Progenitor cell of endocrine pancreas (in vitro differentiated cells): ENCODE measurements around the gene ZC3H18. TPM values are rescaled to one million over a fixed set of nuclear protein-coding genes. Genes with fewer than 3 reads are reported as not detected.

Source experiments
- DNase-seq: peaks from one replicate; pipeline ENCODE4 v3.0.0; 2021; ENCODE audit warnings: low spot score; ENCODE audit not compliant: unreplicated experiment
- H3K27ac Mint-ChIP-seq: 2 replicates; pipeline ENCODE4 v1.8.0; 2021; ENCODE audit warnings: mild to moderate bottlenecking, moderate library complexity, mixed read lengths
- H3K27me3 Mint-ChIP-seq: 2 replicates; pipeline ENCODE4 v1.8.0; 2021; ENCODE audit warnings: mixed read lengths
- H3K36me3 Mint-ChIP-seq: 2 replicates; pipeline ENCODE4 v1.8.0; 2022; ENCODE audit warnings: mixed read lengths; ENCODE audit not compliant: insufficient read depth
- H3K4me1 Mint-ChIP-seq: 2 replicates; pipeline ENCODE4 v1.8.0; 2021; ENCODE audit warnings: low read depth, mixed read lengths
- H3K4me3 Mint-ChIP-seq: 2 replicates; pipeline ENCODE4 v1.8.0; 2021; ENCODE audit warnings: low read depth, mild to moderate bottlenecking, moderate library complexity, mixed read lengths
- H3K9me3 Mint-ChIP-seq: 2 replicates; pipeline ENCODE4 v1.8.0; 2021; ENCODE audit warnings: low read depth, mixed read lengths
- CTCF ChIP-seq: fragments of 200-600 bp; sonication (generic); IDR thresholded peaks from one replicate; pipeline ENCODE4 v1.5.0; 2021; ENCODE audit warnings: antibody characterized with exemption, mild to moderate bottlenecking; ENCODE audit not compliant: unreplicated experiment
- total RNA-seq: library from RNA; stranded (reverse); gene quantifications from 2 replicates; pipeline ENCODE4 v1.2.1, GENCODE V29; 2021

The ZC3H18 gene
- total RNA-seq, 1 donor from 2014 or later = 70.7 TPM

- H3K4me3 Mint-ChIP-seq = no peak overlapping the region
- no peak for TF ChIP-seq CTCF
- H3K36me3 Mint-ChIP-seq = no peaks in the 10 kb centered on the region
- H3K27ac Mint-ChIP-seq = no peak overlapping the region
- H3K27me3 Mint-ChIP-seq = peaks cover 5% of the 10 kb centered on the region
- H3K9me3 Mint-ChIP-seq = no peaks in the 10 kb centered on the region
- H3K4me1 Mint-ChIP-seq = no peaks in the 10 kb centered on the region
- DNase-seq = no peak
Observed at GRCh38 chr16:88677721-88678120, 107.5 kb downstream of the ZC3H18 start.

GRCh38 chr16:88678224-88678979 is 108.2 kb downstream of the ZC3H18 start:
- Mint-ChIP-seq H3K27ac (no peak overlapping the region), H3K4me3 (no peak overlapping the region), H3K27me3 (peaks cover 5% of the 10 kb centered on the region), H3K36me3 (no peaks in the 10 kb centered on the region), H3K4me1 (no peaks in the 10 kb centered on the region), H3K9me3 (no peaks in the 10 kb centered on the region)
- DNase-seq = no peak
- no peak for TF ChIP-seq CTCF

- no peak for DNase-seq
- Mint-ChIP-seq H3K4me1 (peaks cover 2% of the 10 kb centered on the region), H3K27me3 (peaks cover 22% of the 10 kb centered on the region), H3K4me3 (no peak overlapping the region), H3K9me3 (no peaks in the 10 kb centered on the region), H3K27ac (no peak overlapping the region), H3K36me3 (no peaks in the 10 kb centered on the region)
- TF ChIP-seq CTCF = no peak
Observed at GRCh38 chr16:88680554-88681083, 110.4 kb downstream of the ZC3H18 start.

GRCh38 chr16:88681084-88681680 is 111.0 kb downstream of the ZC3H18 start:
- H3K4me1 Mint-ChIP-seq = peaks cover 2% of the 10 kb centered on the region
- no peaks in the 10 kb centered on the region for H3K9me3 Mint-ChIP-seq
- H3K36me3 Mint-ChIP-seq = no peaks in the 10 kb centered on the region
- no peak overlapping the region for H3K4me3 Mint-ChIP-seq
- no peak for DNase-seq
- no peak overlapping the region for H3K27ac Mint-ChIP-seq
- peaks cover 22% of the 10 kb centered on the region for H3K27me3 Mint-ChIP-seq
- TF ChIP-seq CTCF = peak; percentile 40

Other genes starting within 250 kb of the ZC3H18 start
- 0.05 and 0.07 TPM in 2 replicates for gene ZNF469, start 187.4 kb upstream of the ZC3H18 start, total RNA-seq
- gene ZFPM1, start 117.1 kb upstream of the ZC3H18 start, total RNA-seq = 88.5 and 90.6 TPM in 2 replicates
- 0.29 TPM in 2 replicates for gene IL17C, start 68.2 kb downstream of the ZC3H18 start, total RNA-seq
- gene CYBA, start 80.7 kb downstream of the ZC3H18 start, total RNA-seq = 111 and 112 TPM in 2 replicates
- 78.1 and 78.5 TPM in 2 replicates for gene MVD, start 92.7 kb downstream of the ZC3H18 start, total RNA-seq
- 1.2 and 1.9 TPM in 2 replicates for gene SNAI3, start 116.1 kb downstream of the ZC3H18 start, total RNA-seq
- 19.4 and 21.5 TPM in 2 replicates for gene RNF166, start 136.0 kb downstream of the ZC3H18 start, total RNA-seq
- gene CTU2, start 136.1 kb downstream of the ZC3H18 start, total RNA-seq = 17.2 and 18.2 TPM in 2 replicates
- gene PIEZO1, start 214.8 kb downstream of the ZC3H18 start, total RNA-seq = 37.7 and 44.7 TPM in 2 replicates
- 22.8 and 25.3 TPM in 2 replicates for gene CDT1, start 233.4 kb downstream of the ZC3H18 start, total RNA-seq
- gene APRT, start 241.5 kb downstream of the ZC3H18 start, total RNA-seq = 100 and 115 TPM in 2 replicates